GM18520 (cell line): Measurements from ENCODE around the gene FAM222A.

ENCODE experiments used
- ATAC-seq: cut with Tn5 transposase; IDR thresholded peaks from one replicate; pipeline ENCODE4 v1.9.1; 2021; ENCODE audit not compliant: unreplicated experiment

FAM222A gene

GRCh38 chr12:109758426-109759420 lies 45.1 kb downstream of the FAM222A start:
- no peak for ATAC-seq

- ATAC-seq: no peak
Measured at GRCh38 chr12:109759595-109759994, 46.0 kb downstream of the FAM222A start.

GRCh38 chr12:109760031-109760929 lies 46.7 kb downstream of the FAM222A start:
- no peak for ATAC-seq

- ATAC-seq: no peak
Measured at GRCh38 chr12:109760930-109761921, 47.6 kb downstream of the FAM222A start.

- no peak for ATAC-seq
Measured at GRCh38 chr12:109762071-109762672, 48.5 kb downstream of the FAM222A start.

GRCh38 chr12:109762673-109763191 lies 49.1 kb downstream of the FAM222A start:
- ATAC-seq: no peak

- ATAC-seq: no peak
Measured at GRCh38 chr12:109763201-109763841, 49.7 kb downstream of the FAM222A start.

GRCh38 chr12:109764123-109764522 lies 50.5 kb downstream of the FAM222A start:
- ATAC-seq: no peak

- ATAC-seq: no peak
Measured at GRCh38 chr12:109764776-109765445, 51.3 kb downstream of the FAM222A start.

- no peak for ATAC-seq
Measured at GRCh38 chr12:109765446-109765810, 51.8 kb downstream of the FAM222A start.

- ATAC-seq: no peak
Measured at GRCh38 chr12:109766251-109766778, 52.7 kb downstream of the FAM222A start.

GRCh38 chr12:109767456-109767855 lies 53.8 kb downstream of the FAM222A start:
- ATAC-seq: no peak

- no peak for ATAC-seq
Measured at GRCh38 chr12:109767991-109768900, 54.6 kb downstream of the FAM222A start.

GRCh38 chr12:109768901-109769670 lies 55.5 kb downstream of the FAM222A start:
- no peak for ATAC-seq

- no peak for ATAC-seq
Measured at GRCh38 chr12:109770104-109770860, 56.7 kb downstream of the FAM222A start.
